Neural progenitor cell (in vitro differentiated cells): Measurements from ENCODE around the gene FOXA1. TPM values are rescaled to one million over a fixed set of nuclear protein-coding genes. Genes with fewer than 3 reads are reported as not detected.

ENCODE experiments used
- DNase-seq: peaks from one replicate; pipeline ENCODE4 v3.0.0-alpha.2; 2016; ENCODE audit warnings: low spot score
- H2AFZ ChIP-seq: fragments of 200-600 bp; sonication (generic); replicated peaks from 2 replicates; pipeline ENCODE4 v1.6.1; 2016; ENCODE audit warnings: antibody characterized with exemption
- H3F3A ChIP-seq: fragments of 200-600 bp; sonication (generic); 2 replicates; pipeline ENCODE4 v1.6.1; 2016; ENCODE audit warnings: antibody characterized with exemption, low read depth
- H3K27ac ChIP-seq: fragments of 200-600 bp; sonication (generic); 2 replicates; pipeline ENCODE4 v1.5.1; 2016; ENCODE audit warnings: mild to moderate bottlenecking
- H3K27me3 ChIP-seq: fragments of 200-600 bp; sonication (generic); 2 replicates; pipeline ENCODE4 v1.6.1; 2016; ENCODE audit warnings: mild to moderate bottlenecking, moderate library complexity
- H3K36me3 ChIP-seq: fragments of 200-600 bp; sonication (generic); 2 replicates; pipeline ENCODE4 v1.5.1; 2016
- H3K4me1 ChIP-seq: fragments of 200-600 bp; sonication (generic); 2 replicates; pipeline ENCODE4 v1.6.1; 2016; ENCODE audit warnings: mixed run types
- H3K4me2 ChIP-seq: fragments of 200-600 bp; sonication (generic); 2 replicates; pipeline ENCODE4 v1.6.1; 2016
- H3K4me3 ChIP-seq: fragments of 200-600 bp; sonication (generic); 2 replicates; pipeline ENCODE4 v1.5.1; 2016
- H3K79me2 ChIP-seq: fragments of 200-600 bp; sonication (generic); 2 replicates; pipeline ENCODE4 v1.6.1; 2016; ENCODE audit warnings: low read depth
- H3K9ac ChIP-seq: fragments of 200-600 bp; sonication (generic); 2 replicates; pipeline ENCODE4 v1.6.1; 2016
- H3K9me3 ChIP-seq: fragments of 200-600 bp; sonication (generic); 2 replicates; pipeline ENCODE4 v1.5.1; 2016; ENCODE audit warnings: low read depth
- H4K20me1 ChIP-seq: fragments of 200-600 bp; sonication (generic); 2 replicates; pipeline ENCODE4 v1.6.1; 2016; ENCODE audit warnings: low read depth
- H3K27ac Mint-ChIP-seq: 3 replicates; pipeline ENCODE4 v1.8.0; 2021; ENCODE audit warnings: mixed read lengths
- H3K27me3 Mint-ChIP-seq: 2 replicates; pipeline ENCODE4 v1.8.0; 2022; ENCODE audit warnings: low read depth, mild to moderate bottlenecking, inconsistent platforms, moderate library complexity, mixed read lengths; ENCODE audit not compliant: insufficient read depth
- H3K36me3 Mint-ChIP-seq: 3 replicates; pipeline ENCODE4 v1.8.0; 2021; ENCODE audit warnings: mixed read lengths
- H3K4me1 Mint-ChIP-seq: 3 replicates; pipeline ENCODE4 v1.8.0; 2021; ENCODE audit warnings: mixed read lengths
- H3K4me3 Mint-ChIP-seq: 3 replicates; pipeline ENCODE4 v1.8.0; 2021; ENCODE audit warnings: mild to moderate bottlenecking, moderate library complexity, mixed read lengths
- H3K9me3 Mint-ChIP-seq: 3 replicates; pipeline ENCODE4 v1.8.0; 2020; ENCODE audit warnings: mixed read lengths
- CTCF ChIP-seq: fragments of 200-600 bp; sonication (generic); IDR thresholded peaks from 2 replicates; pipeline ENCODE4 v1.5.1; 2017; ENCODE audit warnings: antibody characterized with exemption, mild to moderate bottlenecking
- EZH2 ChIP-seq: fragments of 200-600 bp; sonication (generic); IDR thresholded peaks from 2 replicates; pipeline ENCODE4 v1.6.1; 2017; ENCODE audit warnings: antibody characterized with exemption, mild to moderate bottlenecking, moderate library complexity
- EZH2phosphoT487 ChIP-seq: fragments of 200-600 bp; sonication (generic); IDR thresholded peaks from 2 replicates; pipeline ENCODE4 v1.6.1; 2017; ENCODE audit warnings: antibody characterized with exemption
- total RNA-seq: library from RNA; depleted of rRNA; stranded (reverse); fragments of >200 nt; gene quantifications from 2 replicates; pipeline ENCODE4 v1.2.3, GENCODE V29; 2015; ENCODE audit warnings: low replicate concordance

The FOXA1 gene
- total RNA-seq, 1 donor from 2014 or later = 0.06 TPM

DNA sequence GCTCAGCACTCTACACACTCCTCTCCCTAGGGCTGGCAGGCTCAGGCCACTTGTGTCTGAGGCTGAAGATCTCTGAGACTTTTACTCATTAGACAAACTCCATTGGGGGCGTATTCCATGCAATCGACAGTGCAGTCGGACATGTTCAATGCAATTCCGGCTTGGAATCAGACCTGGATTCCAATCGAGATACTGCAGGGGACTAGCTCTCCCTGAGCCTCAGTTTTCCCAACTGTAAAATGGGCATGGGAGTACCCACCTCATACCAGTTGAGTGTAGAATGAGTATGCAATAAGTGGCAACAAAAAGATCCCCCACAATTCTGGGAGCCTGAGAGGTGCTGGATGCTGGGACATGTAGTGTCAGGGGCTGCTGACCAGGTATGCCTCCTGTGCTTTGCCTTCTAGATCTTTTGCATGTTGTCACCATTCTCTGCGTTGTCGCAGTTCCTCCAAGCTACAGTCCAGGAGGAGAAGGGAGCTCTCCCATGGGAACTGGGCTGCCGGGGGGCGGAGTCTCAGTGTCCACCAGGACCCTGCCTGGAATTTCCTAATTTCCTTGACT, 8.7 kb upstream of the FOXA1 start:
- TF ChIP-seq CTCF (no peak), EZH2 (no peak), EZH2phosphoT487 (no peak)
- Histone ChIP-seq H3K9ac (no peak overlapping the region), H3K36me3 (no peaks in the 10 kb centered on the region), H3K9me3 (no peaks in the 10 kb centered on the region), H3K4me3 (no peak overlapping the region), H3K27me3 (peaks cover 100% of the 10 kb centered on the region), H3K4me2 (no peak overlapping the region), H4K20me1 (peaks cover 11% of the 10 kb centered on the region), H3K79me2 (no peaks in the 10 kb centered on the region), H3K27ac (no peak overlapping the region), H3K4me1 (peaks cover 15% of the 10 kb centered on the region), H2AFZ (no peak overlapping the region), H3F3A (peaks cover 15% of the 10 kb centered on the region)
- peaks cover 2% of the 10 kb centered on the region for H3K9me3 Mint-ChIP-seq
- no peak for DNase-seq
- H3K4me1 Mint-ChIP-seq = peaks cover 11% of the 10 kb centered on the region
- H3K27me3 Mint-ChIP-seq = peaks cover 48% of the 10 kb centered on the region
- H3K36me3 Mint-ChIP-seq = no peaks in the 10 kb centered on the region
- H3K27ac Mint-ChIP-seq = no peak overlapping the region
- no peak overlapping the region for H3K4me3 Mint-ChIP-seq

GRCh38 chr14:37602605-37603453, 7.8 kb upstream of the FOXA1 start:
- peaks cover 16% of the 10 kb centered on the region for H3K4me1 Mint-ChIP-seq
- H3K79me2 ChIP-seq = no peaks in the 10 kb centered on the region
- no peaks in the 10 kb centered on the region for H3K36me3 ChIP-seq
- no peaks in the 10 kb centered on the region for H3K9me3 ChIP-seq
- no peak overlapping the region for H3K4me3 ChIP-seq
- H3F3A ChIP-seq = peaks cover 23% of the 10 kb centered on the region
- TF ChIP-seq EZH2phosphoT487 (no peak), CTCF (no peak), EZH2 (no peak)
- peaks cover 54% of the 10 kb centered on the region for H3K27me3 Mint-ChIP-seq
- no peak overlapping the region for H3K27ac ChIP-seq
- H2AFZ ChIP-seq = no peak overlapping the region
- H3K4me1 ChIP-seq = peaks cover 18% of the 10 kb centered on the region
- no peak overlapping the region for H3K9ac ChIP-seq
- H3K4me3 Mint-ChIP-seq = no peak overlapping the region
- DNase-seq = no peak
- no peak overlapping the region for H3K27ac Mint-ChIP-seq
- H3K9me3 Mint-ChIP-seq = peaks cover 2% of the 10 kb centered on the region
- peaks cover 16% of the 10 kb centered on the region for H4K20me1 ChIP-seq
- H3K4me2 ChIP-seq = no peak overlapping the region
- no peaks in the 10 kb centered on the region for H3K36me3 Mint-ChIP-seq
- peaks cover 100% of the 10 kb centered on the region for H3K27me3 ChIP-seq

GRCh38 chr14:37601865-37602264, 6.8 kb upstream of the FOXA1 start:
- Histone ChIP-seq H3K9ac (no peak overlapping the region), H3K4me1 (peaks cover 18% of the 10 kb centered on the region), H3K9me3 (no peaks in the 10 kb centered on the region), H3K4me3 (no peak overlapping the region), H3K79me2 (no peaks in the 10 kb centered on the region), H3K27me3 (peaks cover 100% of the 10 kb centered on the region), H3F3A (peaks cover 33% of the 10 kb centered on the region), H2AFZ (no peak overlapping the region), H3K4me2 (no peak overlapping the region), H3K36me3 (no peaks in the 10 kb centered on the region), H3K27ac (no peak overlapping the region), H4K20me1 (peaks cover 26% of the 10 kb centered on the region)
- TF ChIP-seq EZH2phosphoT487 (no peak), EZH2 (no peak), CTCF (no peak)
- Mint-ChIP-seq H3K4me1 (peaks cover 21% of the 10 kb centered on the region), H3K27ac (no peak overlapping the region), H3K27me3 (peaks cover 63% of the 10 kb centered on the region), H3K4me3 (no peak overlapping the region), H3K9me3 (peaks cover 2% of the 10 kb centered on the region), H3K36me3 (no peaks in the 10 kb centered on the region)
- no peak for DNase-seq
